Measurements from ENCODE around the gene ZXDC. TPM values are rescaled to one million over a fixed set of nuclear protein-coding genes. Genes with fewer than 3 reads are reported as not detected.

ZXDC gene
- total RNA-seq, 1 donor from 2014 or later = 26.6 TPM

DNA sequence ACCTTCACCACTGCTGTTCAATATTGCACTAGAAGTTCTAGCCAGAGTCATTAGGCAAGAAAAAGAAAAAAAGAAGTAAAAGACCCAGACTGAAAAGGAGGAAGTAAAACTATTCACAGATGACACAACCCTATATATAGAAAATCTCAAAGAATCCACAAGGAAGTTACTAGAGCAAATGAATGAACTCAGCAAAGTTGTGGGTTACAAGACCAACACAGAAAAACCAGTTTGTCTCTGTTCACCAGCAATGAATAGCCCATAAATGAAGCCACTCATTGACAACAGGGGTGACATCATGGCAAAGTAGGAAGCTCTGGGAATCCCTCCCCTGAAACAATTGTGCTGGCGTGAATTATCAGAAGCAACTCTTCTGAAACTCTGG, 76.3 kb downstream of the ZXDC start:
- H3K9me3 Mint-ChIP-seq (ENCODE audit: low read depth) = no peaks in the 10 kb centered on the region
- no peaks in the 10 kb centered on the region for H3K4me1 Mint-ChIP-seq (ENCODE audit: low read depth)
- no peak for TF ChIP-seq CTCF (IDR thresholded peaks at IDR 0.05)
- H3K4me3 Mint-ChIP-seq (ENCODE audit: unreplicated experiment) = no peak overlapping the region
- H3K27me3 Mint-ChIP-seq (ENCODE audit: low read depth) = peaks cover 30% of the 10 kb centered on the region
- no peak for DNase-seq (ENCODE audit: low spot score)
- no peak overlapping the region for H3K27ac Mint-ChIP-seq (ENCODE audit: unreplicated experiment)
- H3K36me3 Mint-ChIP-seq (ENCODE audit: low read depth) = peaks cover 6% of the 10 kb centered on the region

GRCh38 chr3:126398423-126399350, 77.0 kb downstream of the ZXDC start:
- H3K9me3 Mint-ChIP-seq (ENCODE audit: low read depth) = no peaks in the 10 kb centered on the region
- no peak overlapping the region for H3K27ac Mint-ChIP-seq (ENCODE audit: unreplicated experiment)
- H3K4me3 Mint-ChIP-seq (ENCODE audit: unreplicated experiment) = no peak overlapping the region
- H3K36me3 Mint-ChIP-seq (ENCODE audit: low read depth) = peaks cover 6% of the 10 kb centered on the region
- no peaks in the 10 kb centered on the region for H3K4me1 Mint-ChIP-seq (ENCODE audit: low read depth)
- DNase-seq (ENCODE audit: low spot score) = no peak
- H3K27me3 Mint-ChIP-seq (ENCODE audit: low read depth) = peaks cover 31% of the 10 kb centered on the region
- no peak for TF ChIP-seq CTCF (IDR thresholded peaks at IDR 0.05)

DNA sequence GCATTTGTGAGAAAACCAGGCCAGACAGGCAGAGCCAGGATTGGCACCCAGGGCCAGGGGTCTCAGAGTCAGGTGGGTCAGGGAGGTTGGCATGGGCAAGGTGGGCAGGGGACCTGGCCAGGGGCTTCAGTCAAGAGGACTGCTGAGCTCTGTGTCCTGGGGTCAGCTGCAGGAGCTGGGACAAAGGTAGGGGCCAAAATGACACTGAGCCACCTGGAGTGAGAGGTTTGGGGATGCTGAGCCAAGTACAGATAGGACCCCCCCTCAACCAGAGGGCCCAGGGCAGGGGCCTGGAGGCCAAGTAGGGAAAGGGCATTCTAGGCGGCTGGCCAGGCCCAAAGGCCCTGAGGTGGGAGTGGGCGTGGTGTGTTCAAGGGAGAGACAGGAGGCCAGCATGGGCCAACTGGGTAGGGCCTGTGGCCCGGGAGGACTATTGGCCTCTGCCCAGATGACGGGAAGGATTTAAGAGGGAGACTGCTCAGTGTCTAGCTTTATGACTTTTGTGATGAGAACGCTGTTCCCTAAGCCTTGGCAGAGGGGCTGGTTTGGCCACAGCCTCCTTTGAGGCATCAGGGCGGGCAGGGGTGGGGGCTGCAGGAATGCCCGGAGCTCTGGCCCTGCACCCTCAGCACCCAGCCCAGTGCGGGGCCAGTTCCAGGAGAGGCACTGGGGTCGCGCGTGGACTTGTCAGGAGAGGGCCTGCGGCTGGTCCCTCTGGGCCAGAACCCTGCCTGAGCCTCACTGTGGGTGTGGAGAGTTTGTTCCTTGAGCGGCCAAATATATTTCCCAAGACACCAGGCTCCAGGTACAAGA, 77.9 kb downstream of the ZXDC start:
- no peaks in the 10 kb centered on the region for H3K9me3 Mint-ChIP-seq (ENCODE audit: low read depth)
- no peaks in the 10 kb centered on the region for H3K4me1 Mint-ChIP-seq (ENCODE audit: low read depth)
- no peak for DNase-seq (ENCODE audit: low spot score)
- no peak overlapping the region for H3K27ac Mint-ChIP-seq (ENCODE audit: unreplicated experiment)
- TF ChIP-seq CTCF (IDR thresholded peaks at IDR 0.05) = no peak
- H3K27me3 Mint-ChIP-seq (ENCODE audit: low read depth) = peaks cover 37% of the 10 kb centered on the region
- H3K36me3 Mint-ChIP-seq (ENCODE audit: low read depth) = peaks cover 4% of the 10 kb centered on the region
- H3K4me3 Mint-ChIP-seq (ENCODE audit: unreplicated experiment) = no peak overlapping the region

DNA sequence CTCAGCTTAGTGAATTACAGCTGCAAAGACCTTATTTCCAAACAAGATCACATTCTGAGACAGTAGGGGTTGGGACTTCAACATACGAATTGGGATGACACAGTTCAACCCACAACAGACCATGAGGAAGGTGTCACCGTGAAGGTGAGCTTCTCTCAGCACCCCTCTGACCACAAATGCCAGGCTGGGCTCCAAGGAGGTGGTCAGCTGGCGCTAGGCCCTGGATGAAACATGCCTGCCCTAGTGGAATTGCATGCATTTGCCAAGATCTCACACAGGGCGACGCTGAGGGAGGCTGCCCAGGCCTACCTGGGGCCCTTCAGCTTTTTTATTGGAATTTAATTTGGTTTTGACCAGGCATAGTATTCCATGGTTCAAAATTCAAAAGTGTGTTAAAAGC, 79.2 kb downstream of the ZXDC start:
- Mint-ChIP-seq H3K4me1 (ENCODE audit: low read depth) (no peaks in the 10 kb centered on the region), H3K4me3 (ENCODE audit: unreplicated experiment) (no peak overlapping the region), H3K27ac (ENCODE audit: unreplicated experiment) (no peak overlapping the region), H3K9me3 (ENCODE audit: low read depth) (no peaks in the 10 kb centered on the region), H3K36me3 (ENCODE audit: low read depth) (peaks cover 4% of the 10 kb centered on the region), H3K27me3 (ENCODE audit: low read depth) (peaks cover 26% of the 10 kb centered on the region)
- TF ChIP-seq CTCF (IDR thresholded peaks at IDR 0.05) = no peak
- no peak for DNase-seq (ENCODE audit: low spot score)

DNA sequence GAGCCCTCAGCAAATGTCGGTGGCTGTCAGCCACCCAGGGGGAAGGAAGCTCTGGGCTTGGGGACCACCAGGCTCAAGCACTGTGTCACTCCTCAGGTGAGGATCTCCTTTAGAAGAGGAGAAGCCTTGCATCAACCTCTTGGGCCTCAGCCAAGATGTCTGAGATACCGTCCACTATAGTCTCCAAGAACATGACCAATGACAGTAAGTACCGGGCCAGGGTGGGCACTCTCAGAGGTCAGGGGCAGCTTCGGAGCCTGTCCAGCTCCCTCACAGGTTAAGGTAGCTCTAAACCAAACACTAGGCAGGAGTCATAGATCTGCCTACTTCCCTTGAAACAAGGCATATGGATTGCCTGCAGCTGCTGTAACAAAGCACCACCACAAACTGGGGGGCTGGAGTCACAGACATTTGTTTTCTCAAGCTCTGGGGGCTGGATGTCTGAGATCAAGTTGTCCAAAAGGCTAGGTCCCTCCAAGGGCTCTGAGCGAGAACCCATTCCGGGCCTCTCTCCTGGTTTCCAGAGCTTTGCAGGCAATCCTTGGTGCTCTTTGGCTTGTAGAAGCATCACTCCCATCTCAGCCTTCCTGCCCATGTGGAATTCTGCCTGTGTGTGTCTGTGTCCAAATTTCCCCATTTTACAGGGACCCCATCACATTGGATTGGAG, 79.7 kb downstream of the ZXDC start:
- H3K27me3 Mint-ChIP-seq (ENCODE audit: low read depth) = peaks cover 26% of the 10 kb centered on the region
- peaks cover 4% of the 10 kb centered on the region for H3K36me3 Mint-ChIP-seq (ENCODE audit: low read depth)
- no peaks in the 10 kb centered on the region for H3K9me3 Mint-ChIP-seq (ENCODE audit: low read depth)
- H3K27ac Mint-ChIP-seq (ENCODE audit: unreplicated experiment) = no peak overlapping the region
- peak; percentile 21 for DNase-seq (ENCODE audit: low spot score)
- no peaks in the 10 kb centered on the region for H3K4me1 Mint-ChIP-seq (ENCODE audit: low read depth)
- no peak overlapping the region for H3K4me3 Mint-ChIP-seq (ENCODE audit: unreplicated experiment)
- no peak for TF ChIP-seq CTCF (IDR thresholded peaks at IDR 0.05)

Measured in chondrocyte (in vitro differentiated cells).